Right lobe of liver (tissue), 4 donors: ENCODE results near the gene DENND1B.

Experiments used
- CTCF ChIP-seq, 4 donors: fragments of 200-600 bp in 3 of 4; fragments of 450-650 bp in 1 of 4; IDR thresholded peaks; one replicate each; pipeline versions ENCODE4 v1.5.1 to v1.8.0; 2016 to 2022; ENCODE audit warnings: antibody characterized with exemption in 4 of 4, mild to moderate bottlenecking in 2 of 4
- POLR2A ChIP-seq: fragments of 450-650 bp; IDR thresholded peaks from one replicate; pipeline ENCODE4 v1.6.1; 2017; ENCODE audit warnings: antibody characterized with exemption, mild to moderate bottlenecking
- donor health status: DM: no; HTN: no; CAD: no.
- donor health status: DM: no; HTN: no; CAD: no.
- donor health status: DM: no; HTN: yes; CAD: no.

DNA sequence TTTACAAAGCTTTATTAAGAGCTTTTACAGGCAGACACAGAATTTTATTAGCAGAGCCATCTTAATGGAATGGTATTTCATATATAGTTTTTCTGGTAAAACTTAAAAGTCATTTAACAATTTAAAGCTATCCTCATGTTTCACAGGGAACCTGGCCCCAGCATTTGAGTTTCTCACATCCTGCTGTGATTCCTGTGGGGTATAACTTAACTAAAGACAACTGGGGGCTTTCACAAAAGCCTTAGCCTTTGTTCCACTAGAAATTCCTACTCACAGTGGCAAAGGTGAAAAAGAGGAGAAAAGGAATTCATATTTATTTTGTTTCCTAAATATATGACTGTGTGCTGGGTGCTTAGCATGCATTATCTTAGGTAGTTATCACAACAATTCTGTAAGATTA lies 233.9 kb downstream of the DENND1B start:
- no peak for TF ChIP-seq CTCF (IDR thresholded peaks at IDR 0.05)
- no peak for TF ChIP-seq POLR2A
